ENCODE measurements around the gene BIRC5.

Gene BIRC5

GRCh38 chr17:78268191-78268874 is 54.3 kb downstream of the BIRC5 start:
- Histone ChIP-seq H3K4me2 (no peak overlapping the region), H4K20me1 (no peaks in the 10 kb centered on the region), H3K27me3 (peaks cover 23% of the 10 kb centered on the region), H3K36me3 (no peaks in the 10 kb centered on the region), H3K27ac (no peak overlapping the region), H3K9me3 (no peaks in the 10 kb centered on the region), H3K9ac (no peak overlapping the region), H3K4me1 (peaks cover 21% of the 10 kb centered on the region), H3K4me3 (no peak overlapping the region)
- no peak for TF ChIP-seq Cebpa-rat (IDR thresholded peaks at IDR 0.05)

DNA sequence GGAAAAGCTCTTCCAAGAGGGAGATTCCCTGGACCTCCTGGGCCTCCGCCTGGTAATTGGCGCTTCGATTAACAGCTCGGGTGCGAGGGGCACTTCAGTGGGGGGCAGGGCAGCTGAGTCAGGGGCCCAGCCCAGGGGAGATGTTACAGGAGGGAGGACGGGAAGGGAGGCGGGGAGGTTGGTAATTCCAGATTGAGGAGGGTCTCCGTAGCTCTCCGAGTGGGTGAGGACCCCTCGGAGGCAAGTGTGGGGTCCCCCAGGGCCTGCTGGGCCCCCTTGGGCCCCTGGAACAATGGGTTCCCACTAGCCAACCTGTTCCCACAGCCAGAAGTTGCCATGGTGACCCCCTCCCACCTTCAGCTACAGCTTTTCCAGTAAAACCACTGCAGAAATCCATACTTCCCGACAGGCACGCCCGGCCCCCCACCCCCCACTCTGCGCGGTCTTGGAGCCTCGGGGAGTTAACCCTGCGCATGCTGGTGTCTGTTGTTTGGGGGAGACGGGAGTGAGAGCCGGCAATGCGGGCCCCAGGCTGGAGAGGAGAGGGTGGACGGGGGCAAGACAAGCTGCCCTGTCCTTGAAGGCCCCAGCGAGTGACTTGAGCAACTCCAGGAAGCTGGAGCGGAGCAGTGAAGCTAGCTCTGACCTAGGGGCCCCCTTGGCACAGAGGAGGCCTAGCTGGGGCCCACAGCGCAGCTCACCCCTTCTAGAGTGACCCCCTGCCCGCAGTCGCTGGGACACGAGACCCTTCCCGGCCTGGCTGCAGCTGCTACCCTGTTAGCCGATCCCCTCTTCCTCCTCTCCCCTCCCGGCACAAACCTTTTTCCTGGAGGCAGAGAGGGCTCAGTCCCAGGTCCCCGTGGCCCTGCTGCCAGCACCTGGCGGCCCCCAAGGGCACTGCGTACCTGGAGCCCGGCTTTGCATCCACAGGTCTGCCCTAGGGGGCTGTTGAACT is 55.2 kb downstream of the BIRC5 start:
- H3K9me3 ChIP-seq = no peaks in the 10 kb centered on the region
- H3K4me1 ChIP-seq = peaks cover 18% of the 10 kb centered on the region
- peaks cover 23% of the 10 kb centered on the region for H3K27me3 ChIP-seq
- H3K4me2 ChIP-seq = no peak overlapping the region
- no peaks in the 10 kb centered on the region for H4K20me1 ChIP-seq
- H3K36me3 ChIP-seq = no peaks in the 10 kb centered on the region
- no peak overlapping the region for H3K27ac ChIP-seq
- H3K4me3 ChIP-seq = no peak overlapping the region
- TF ChIP-seq Cebpa-rat (IDR thresholded peaks at IDR 0.05) = no peak
- H3K9ac ChIP-seq = no peak overlapping the region

DNA sequence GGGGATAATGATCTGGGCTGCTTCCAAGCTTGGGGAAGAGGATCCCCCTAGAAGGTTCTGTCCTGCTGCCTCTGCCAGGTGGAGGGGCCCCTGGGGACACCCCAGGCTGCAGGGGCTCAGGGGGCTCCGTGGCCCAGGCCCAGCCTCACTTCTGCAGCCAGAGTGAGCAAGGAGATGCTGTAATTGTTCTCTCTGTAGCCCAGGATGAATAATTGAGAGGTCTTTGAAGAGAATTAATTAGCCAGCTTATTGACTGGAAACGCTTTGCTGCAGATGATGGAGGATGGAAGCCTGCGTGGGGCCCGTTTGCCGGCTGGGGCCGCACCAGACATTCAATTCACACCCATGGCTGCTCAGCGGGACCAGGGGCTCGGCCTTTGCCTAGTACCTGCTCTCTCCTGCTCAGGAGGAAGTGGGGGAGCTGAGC is 55.9 kb downstream of the BIRC5 start:
- no peak overlapping the region for H3K9ac ChIP-seq
- H3K36me3 ChIP-seq = no peaks in the 10 kb centered on the region
- H3K4me3 ChIP-seq = no peak overlapping the region
- no peak overlapping the region for H3K27ac ChIP-seq
- no peak for TF ChIP-seq Cebpa-rat (IDR thresholded peaks at IDR 0.05)
- H4K20me1 ChIP-seq = no peaks in the 10 kb centered on the region
- peaks cover 18% of the 10 kb centered on the region for H3K4me1 ChIP-seq
- peaks cover 23% of the 10 kb centered on the region for H3K27me3 ChIP-seq
- H3K9me3 ChIP-seq = no peaks in the 10 kb centered on the region
- no peak overlapping the region for H3K4me2 ChIP-seq

- H3K27ac ChIP-seq = no peak overlapping the region
- H3K9ac ChIP-seq = no peak overlapping the region
- no peaks in the 10 kb centered on the region for H4K20me1 ChIP-seq
- H3K4me3 ChIP-seq = no peak overlapping the region
- peak overlapping the region; percentile 51 for H3K4me2 ChIP-seq
- peaks cover 28% of the 10 kb centered on the region for H3K4me1 ChIP-seq
- no peak for TF ChIP-seq Cebpa-rat (IDR thresholded peaks at IDR 0.05)
- no peaks in the 10 kb centered on the region for H3K9me3 ChIP-seq
- peaks cover 23% of the 10 kb centered on the region for H3K27me3 ChIP-seq
- H3K36me3 ChIP-seq = no peaks in the 10 kb centered on the region
These were observed 57.5 kb downstream of the BIRC5 start for GRCh38 chr17:78271419-78272170.

GRCh38 chr17:78272181-78272913 is 58.3 kb downstream of the BIRC5 start:
- peaks cover 36% of the 10 kb centered on the region for H3K4me1 ChIP-seq
- H4K20me1 ChIP-seq = no peaks in the 10 kb centered on the region
- no peak overlapping the region for H3K27ac ChIP-seq
- no peaks in the 10 kb centered on the region for H3K36me3 ChIP-seq
- H3K4me2 ChIP-seq = peak overlapping the region; percentile 51
- no peaks in the 10 kb centered on the region for H3K9me3 ChIP-seq
- H3K27me3 ChIP-seq = peaks cover 23% of the 10 kb centered on the region
- no peak overlapping the region for H3K9ac ChIP-seq
- H3K4me3 ChIP-seq = no peak overlapping the region
- no peak for TF ChIP-seq Cebpa-rat (IDR thresholded peaks at IDR 0.05)

- Histone ChIP-seq H3K4me2 (peak overlapping the region; percentile 51), H4K20me1 (no peaks in the 10 kb centered on the region), H3K27me3 (peaks cover 23% of the 10 kb centered on the region), H3K36me3 (no peaks in the 10 kb centered on the region), H3K4me1 (peaks cover 41% of the 10 kb centered on the region), H3K27ac (no peak overlapping the region), H3K9ac (no peak overlapping the region), H3K4me3 (no peak overlapping the region), H3K9me3 (no peaks in the 10 kb centered on the region)
- no peak for TF ChIP-seq Cebpa-rat (IDR thresholded peaks at IDR 0.05)
These were observed 58.8 kb downstream of the BIRC5 start for GRCh38 chr17:78272914-78273258.

DNA sequence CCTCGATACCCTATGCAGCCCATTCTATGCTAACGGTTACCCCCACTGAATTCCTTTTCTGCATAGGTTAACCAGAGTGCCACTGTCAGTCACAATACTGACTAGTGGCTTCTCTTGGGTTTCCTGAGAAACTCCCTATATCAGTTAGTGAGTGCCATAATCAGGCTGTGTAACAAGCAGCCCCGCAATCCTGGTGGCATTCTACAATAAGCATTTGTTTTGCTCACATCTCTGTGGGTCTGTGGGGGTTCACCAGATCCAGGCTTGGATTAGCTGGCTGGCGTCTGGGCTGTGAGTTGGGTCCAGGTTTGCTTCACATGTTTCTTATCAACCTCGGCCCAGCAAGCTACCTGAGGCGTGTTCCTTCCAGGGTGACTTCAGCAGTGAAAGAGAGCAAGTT is 59.8 kb downstream of the BIRC5 start:
- Histone ChIP-seq H3K4me1 (peaks cover 51% of the 10 kb centered on the region), H3K36me3 (no peaks in the 10 kb centered on the region), H3K9me3 (no peaks in the 10 kb centered on the region), H3K4me2 (no peak overlapping the region), H3K27ac (no peak overlapping the region), H3K27me3 (peaks cover 23% of the 10 kb centered on the region), H3K9ac (no peak overlapping the region), H4K20me1 (no peaks in the 10 kb centered on the region), H3K4me3 (no peak overlapping the region)
- TF ChIP-seq Cebpa-rat (IDR thresholded peaks at IDR 0.05) = no peak

Measured in BLaER1 (cell line).